DOHH2 (cell line): ENCODE data around the gene AUTS2.

Experiments
- H3F3A ChIP-seq: fragments of 200-600 bp; sonication (generic), shearing (Covaris generic); 2 replicates; pipeline ENCODE4 v1.6.0; 2016; ENCODE audit warnings: antibody characterized with exemption, mild to moderate bottlenecking; ENCODE audit not compliant: control insufficient read depth, insufficient read depth
- H3K27ac ChIP-seq: fragments of 200-600 bp; sonication (generic); 2 replicates; pipeline ENCODE4 v1.5.1; 2014; ENCODE audit warnings: low read depth, mild to moderate bottlenecking, low read length, moderate library complexity
- H3K27me3 ChIP-seq: fragments of 200-600 bp; sonication (generic); 2 replicates; pipeline ENCODE4 v1.6.1; 2014; ENCODE audit warnings: mild to moderate bottlenecking, low read length, mixed read lengths; ENCODE audit not compliant: control insufficient read depth
- H3K36me3 ChIP-seq: fragments of 200-600 bp; sonication (generic); 2 replicates; pipeline ENCODE4 v1.6.1; 2014; ENCODE audit warnings: mild to moderate bottlenecking, low read length, moderate library complexity, mixed read lengths; ENCODE audit not compliant: control insufficient read depth
- H3K4me1 ChIP-seq: fragments of 200-600 bp; sonication (generic); 2 replicates; pipeline ENCODE4 v1.6.1; 2014; ENCODE audit warnings: mild to moderate bottlenecking, low read length, mixed read lengths; ENCODE audit not compliant: control insufficient read depth
- H3K4me2 ChIP-seq: fragments of 200-600 bp; sonication (generic); 2 replicates; pipeline ENCODE4 v1.6.0; 2014; ENCODE audit warnings: mild to moderate bottlenecking, low read length, moderate library complexity
- H3K4me3 ChIP-seq: fragments of 200-600 bp; sonication (generic); 2 replicates; pipeline ENCODE4 v1.5.1; 2014; ENCODE audit warnings: mild to moderate bottlenecking, low read length, mixed read lengths
- H3K79me2 ChIP-seq: fragments of 200-600 bp; sonication (generic); 2 replicates; pipeline ENCODE4 v1.6.1; 2014; ENCODE audit warnings: mild to moderate bottlenecking, low read length, mixed read lengths; ENCODE audit not compliant: control insufficient read depth
- H3K9me2 ChIP-seq: fragments of 200-600 bp; sonication (generic); replicated peaks from 2 replicates; pipeline ENCODE4 v1.6.1; 2014; ENCODE audit warnings: mild to moderate bottlenecking, low read length, mixed read lengths; ENCODE audit not compliant: control insufficient read depth
- H3K9me3 ChIP-seq: fragments of 200-600 bp; sonication (generic); 2 replicates; pipeline ENCODE4 v1.6.1; 2014; ENCODE audit warnings: antibody characterized with exemption, low read length, mixed read lengths; ENCODE audit not compliant: control insufficient read depth, insufficient read depth
- H4K20me1 ChIP-seq: fragments of 200-600 bp; sonication (generic); 2 replicates; pipeline ENCODE4 v1.6.0; 2014; ENCODE audit warnings: low read depth, mild to moderate bottlenecking, antibody characterized with exemption, low read length, moderate library complexity; ENCODE audit not compliant: control insufficient read depth, insufficient read depth
- CTCF ChIP-seq: fragments of 200-600 bp; sonication (generic); IDR thresholded peaks from one replicate; pipeline ENCODE4 v1.5.1; 2014; ENCODE audit warnings: antibody characterized with exemption, mild to moderate bottlenecking, low read depth, low read length; ENCODE audit not compliant: poor library complexity, severe bottlenecking
- EZH2phosphoT487 ChIP-seq: fragments of 200-600 bp; sonication (generic); IDR thresholded peaks from 2 replicates; pipeline ENCODE4 v1.6.1; 2017; ENCODE audit warnings: borderline replicate concordance, mild to moderate bottlenecking, antibody characterized with exemption, low read length, moderate library complexity, mixed read lengths

AUTS2 gene

GRCh38 chr7:69963393-69963792 lies 365.1 kb downstream of the AUTS2 start:
- Histone ChIP-seq H3F3A (peaks cover 28% of the 10 kb centered on the region), H3K9me2 (no peaks in the 10 kb centered on the region), H3K4me2 (peak overlapping the region; percentile 80), H3K27me3 (no peaks in the 10 kb centered on the region), H3K27ac (peak overlapping the region; percentile 85), H3K79me2 (peaks cover 64% of the 10 kb centered on the region), H3K9me3 (no peaks in the 10 kb centered on the region), H4K20me1 (no peaks in the 10 kb centered on the region), H3K36me3 (no peaks in the 10 kb centered on the region), H3K4me1 (peaks cover 93% of the 10 kb centered on the region), H3K4me3 (peak overlapping the region; percentile 59)
- TF ChIP-seq EZH2phosphoT487 (no peak), CTCF (no peak)

- H3F3A ChIP-seq = peaks cover 17% of the 10 kb centered on the region
- no peaks in the 10 kb centered on the region for H3K9me3 ChIP-seq
- no peak overlapping the region for H3K4me3 ChIP-seq
- no peaks in the 10 kb centered on the region for H4K20me1 ChIP-seq
- H3K27me3 ChIP-seq = no peaks in the 10 kb centered on the region
- H3K9me2 ChIP-seq = no peaks in the 10 kb centered on the region
- TF ChIP-seq EZH2phosphoT487 = no peak
- TF ChIP-seq CTCF = no peak
- no peaks in the 10 kb centered on the region for H3K36me3 ChIP-seq
- H3K27ac ChIP-seq = no peak overlapping the region
- H3K79me2 ChIP-seq = peaks cover 57% of the 10 kb centered on the region
- peaks cover 59% of the 10 kb centered on the region for H3K4me1 ChIP-seq
- no peak overlapping the region for H3K4me2 ChIP-seq
Observed at GRCh38 chr7:69966766-69967591, 368.7 kb downstream of the AUTS2 start.

- Histone ChIP-seq H3K27me3 (no peaks in the 10 kb centered on the region), H3K4me1 (peaks cover 50% of the 10 kb centered on the region), H3F3A (peaks cover 8% of the 10 kb centered on the region), H3K9me2 (no peaks in the 10 kb centered on the region), H3K79me2 (peaks cover 58% of the 10 kb centered on the region), H4K20me1 (no peaks in the 10 kb centered on the region), H3K4me2 (peak overlapping the region; percentile 7; the same call in 1 of the 2 replicates), H3K4me3 (no peak overlapping the region), H3K36me3 (no peaks in the 10 kb centered on the region), H3K27ac (no peak overlapping the region), H3K9me3 (no peaks in the 10 kb centered on the region)
- TF ChIP-seq CTCF (no peak), EZH2phosphoT487 (no peak)
Observed at GRCh38 chr7:69967689-69968450, 369.6 kb downstream of the AUTS2 start.
